OCI-LY1 (cell line): Measurements from ENCODE around the gene RNF169.

Experiments
- EZH2 ChIP-seq: fragments of 200-600 bp; sonication (generic), shearing (Covaris generic); IDR thresholded peaks from 2 replicates; pipeline ENCODE4 v1.8.0; 2017; ENCODE audit warnings: borderline replicate concordance, mixed run types, mild to moderate bottlenecking, antibody characterized with exemption, low read length, moderate library complexity, mixed read lengths
- TF ChIP-seq, protein P1 (sequence below): fragments of 200-600 bp; sonication (generic), shearing (Covaris generic); IDR thresholded peaks from 2 replicates; pipeline ENCODE4 v1.5.1; 2017; ENCODE audit warnings: mild to moderate bottlenecking, antibody characterized with exemption, low read length, moderate library complexity, mixed read lengths

- TF ChIP-seq, protein P1, sequence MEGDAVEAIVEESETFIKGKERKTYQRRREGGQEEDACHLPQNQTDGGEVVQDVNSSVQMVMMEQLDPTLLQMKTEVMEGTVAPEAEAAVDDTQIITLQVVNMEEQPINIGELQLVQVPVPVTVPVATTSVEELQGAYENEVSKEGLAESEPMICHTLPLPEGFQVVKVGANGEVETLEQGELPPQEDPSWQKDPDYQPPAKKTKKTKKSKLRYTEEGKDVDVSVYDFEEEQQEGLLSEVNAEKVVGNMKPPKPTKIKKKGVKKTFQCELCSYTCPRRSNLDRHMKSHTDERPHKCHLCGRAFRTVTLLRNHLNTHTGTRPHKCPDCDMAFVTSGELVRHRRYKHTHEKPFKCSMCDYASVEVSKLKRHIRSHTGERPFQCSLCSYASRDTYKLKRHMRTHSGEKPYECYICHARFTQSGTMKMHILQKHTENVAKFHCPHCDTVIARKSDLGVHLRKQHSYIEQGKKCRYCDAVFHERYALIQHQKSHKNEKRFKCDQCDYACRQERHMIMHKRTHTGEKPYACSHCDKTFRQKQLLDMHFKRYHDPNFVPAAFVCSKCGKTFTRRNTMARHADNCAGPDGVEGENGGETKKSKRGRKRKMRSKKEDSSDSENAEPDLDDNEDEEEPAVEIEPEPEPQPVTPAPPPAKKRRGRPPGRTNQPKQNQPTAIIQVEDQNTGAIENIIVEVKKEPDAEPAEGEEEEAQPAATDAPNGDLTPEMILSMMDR = peak; percentile 85
- no peak for TF ChIP-seq EZH2
Measured at GRCh38 chr11:74726547-74727182, 22.0 kb upstream of the RNF169 start.
